Vagina (tissue), 2 donors: ENCODE results near the gene SPPL2C. TPM values are rescaled to one million over a fixed set of nuclear protein-coding genes. Genes with fewer than 3 reads are reported as not detected.

Source experiments
- DNase-seq, 2 donors: peaks; one replicate each; pipeline ENCODE4 v3.0.0-alpha.2; 2017; ENCODE audit errors: extremely low spot score in 2 of 2
- H3K27ac ChIP-seq: fragments of 200-600 bp; sonication (generic); one replicate; pipeline ENCODE4 v1.5.1; 2019
- H3K27me3 ChIP-seq: fragments of 200-600 bp; sonication (generic); one replicate; pipeline ENCODE4 v1.5.1; 2019
- H3K36me3 ChIP-seq, 2 donors: fragments of 200-600 bp; sonication (generic); one replicate each; pipeline ENCODE4 v1.5.1; 2017 to 2019
- H3K4me1 ChIP-seq: fragments of 200-600 bp; sonication (generic); one replicate; pipeline ENCODE4 v1.5.1; 2019
- H3K4me3 ChIP-seq, 2 donors: fragments of 200-600 bp; sonication (generic); 1 replicate in 1 of 2; 2 replicates in 1 of 2; pipeline ENCODE4 v1.5.1; 2016 to 2019
- H3K9me3 ChIP-seq: fragments of 200-600 bp; sonication (generic); one replicate; pipeline ENCODE4 v1.5.1; 2019
- POLR2A ChIP-seq, 2 donors: fragments of 450-650 bp; IDR thresholded peaks; one replicate each; pipeline ENCODE4 v1.6.1; 2017; ENCODE audit warnings: antibody characterized with exemption in 2 of 2, mild to moderate bottlenecking in 2 of 2, moderate library complexity in 2 of 2
- POLR2AphosphoS5 ChIP-seq, 2 donors: sonication (generic); formaldehyde crosslinking; IDR thresholded peaks; one replicate each; pipeline ENCODE4 v1.9.0; 2017; ENCODE audit warnings: antibody characterized with exemption in 2 of 2, mild to moderate bottlenecking in 2 of 2, low read depth in 1 of 2; ENCODE audit not compliant: insufficient read depth in 1 of 2
- intact Hi-C: fragments of 100-400 bp; cut with DNase I; formaldehyde crosslinking; loops from one replicate; pipeline ENCODE4 v1.15.1; 2023
- total RNA-seq: library from RNA; depleted of rRNA; stranded (reverse); fragments of >200 nt; gene quantifications from one replicate; pipeline ENCODE4 v1.2.3, GENCODE V29; 2016
- TF ChIP-seq, protein P1 (sequence below), 3 experiments: fragments of 450-650 bp in 2 of 3; fragments of 200-600 bp in 1 of 3; sonication (generic) in 1 of 3; IDR thresholded peaks; one replicate each; pipeline ENCODE4 v1.5.1; 2017 to 2019; ENCODE audit warnings: antibody characterized with exemption in 3 of 3, mild to moderate bottlenecking in 2 of 3, moderate library complexity in 2 of 3

The SPPL2C gene
- total RNA-seq, 1 donor from 2014 or later, result not detected

DNA sequence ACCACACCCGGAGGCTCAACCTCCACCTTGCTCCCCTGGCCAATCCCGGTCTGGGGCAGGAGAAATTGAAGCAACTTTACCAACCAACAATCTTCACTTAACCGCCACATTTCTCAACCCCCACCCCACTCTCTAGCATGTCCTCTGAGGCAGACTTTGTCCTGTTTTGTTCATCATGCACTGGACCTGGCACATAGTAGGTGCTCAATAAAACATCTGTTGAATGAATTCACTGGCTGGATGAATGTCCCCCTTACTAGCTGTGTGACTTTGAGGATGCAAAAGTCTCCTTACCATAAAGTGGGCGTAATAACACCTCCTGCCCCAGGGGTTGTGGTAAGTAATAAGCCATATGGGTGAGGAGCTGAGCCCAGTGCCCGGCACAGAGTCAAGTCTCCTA lies 5.8 kb downstream of the SPPL2C start:
- Histone ChIP-seq H3K4me1 (no peaks in the 10 kb centered on the region), H3K9me3 (no peaks in the 10 kb centered on the region), H3K27ac (no peak overlapping the region), H3K4me3 (no peak overlapping the region), H3K36me3 (no peaks in the 10 kb centered on the region), H3K27me3 (no peaks in the 10 kb centered on the region)
- TF ChIP-seq, protein P1, sequence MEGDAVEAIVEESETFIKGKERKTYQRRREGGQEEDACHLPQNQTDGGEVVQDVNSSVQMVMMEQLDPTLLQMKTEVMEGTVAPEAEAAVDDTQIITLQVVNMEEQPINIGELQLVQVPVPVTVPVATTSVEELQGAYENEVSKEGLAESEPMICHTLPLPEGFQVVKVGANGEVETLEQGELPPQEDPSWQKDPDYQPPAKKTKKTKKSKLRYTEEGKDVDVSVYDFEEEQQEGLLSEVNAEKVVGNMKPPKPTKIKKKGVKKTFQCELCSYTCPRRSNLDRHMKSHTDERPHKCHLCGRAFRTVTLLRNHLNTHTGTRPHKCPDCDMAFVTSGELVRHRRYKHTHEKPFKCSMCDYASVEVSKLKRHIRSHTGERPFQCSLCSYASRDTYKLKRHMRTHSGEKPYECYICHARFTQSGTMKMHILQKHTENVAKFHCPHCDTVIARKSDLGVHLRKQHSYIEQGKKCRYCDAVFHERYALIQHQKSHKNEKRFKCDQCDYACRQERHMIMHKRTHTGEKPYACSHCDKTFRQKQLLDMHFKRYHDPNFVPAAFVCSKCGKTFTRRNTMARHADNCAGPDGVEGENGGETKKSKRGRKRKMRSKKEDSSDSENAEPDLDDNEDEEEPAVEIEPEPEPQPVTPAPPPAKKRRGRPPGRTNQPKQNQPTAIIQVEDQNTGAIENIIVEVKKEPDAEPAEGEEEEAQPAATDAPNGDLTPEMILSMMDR (IDR thresholded peaks at IDR 0.05), result no peak
- no peak for TF ChIP-seq POLR2AphosphoS5 (IDR thresholded peaks at IDR 0.05; ENCODE audit: insufficient read depth in 1 of 2, low read depth in 1 of 2)
- intact Hi-C loops, result no loop called here
- no peak for DNase-seq

DNA sequence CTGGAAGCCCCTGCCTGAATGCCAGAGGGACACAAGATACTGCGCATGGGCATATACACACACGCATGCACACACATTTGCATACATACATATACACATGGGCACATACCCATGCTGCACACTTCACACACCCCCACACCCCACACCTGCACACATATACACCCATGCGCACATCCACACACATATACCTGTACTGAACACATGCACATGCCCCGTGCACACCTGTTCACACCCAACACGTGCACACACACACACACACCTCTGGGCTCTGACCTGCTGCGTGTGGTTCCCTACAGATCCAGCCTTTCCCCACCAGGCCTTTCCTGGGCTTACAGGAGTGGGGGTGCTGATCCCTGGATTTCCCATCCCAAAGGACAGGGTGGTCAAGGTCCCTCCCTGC lies 6.3 kb downstream of the SPPL2C start:
- intact Hi-C loops, result no loop called here
- Histone ChIP-seq H3K36me3 (no peaks in the 10 kb centered on the region), H3K9me3 (no peaks in the 10 kb centered on the region), H3K27me3 (no peaks in the 10 kb centered on the region), H3K4me3 (no peak overlapping the region), H3K27ac (no peak overlapping the region), H3K4me1 (no peaks in the 10 kb centered on the region)
- DNase-seq, result no peak
- no peak for TF ChIP-seq POLR2AphosphoS5 (IDR thresholded peaks at IDR 0.05; ENCODE audit: insufficient read depth in 1 of 2, low read depth in 1 of 2)
- TF ChIP-seq POLR2A (IDR thresholded peaks at IDR 0.05), result no peak
- TF ChIP-seq, protein P1 (IDR thresholded peaks at IDR 0.05), result no peak

DNA sequence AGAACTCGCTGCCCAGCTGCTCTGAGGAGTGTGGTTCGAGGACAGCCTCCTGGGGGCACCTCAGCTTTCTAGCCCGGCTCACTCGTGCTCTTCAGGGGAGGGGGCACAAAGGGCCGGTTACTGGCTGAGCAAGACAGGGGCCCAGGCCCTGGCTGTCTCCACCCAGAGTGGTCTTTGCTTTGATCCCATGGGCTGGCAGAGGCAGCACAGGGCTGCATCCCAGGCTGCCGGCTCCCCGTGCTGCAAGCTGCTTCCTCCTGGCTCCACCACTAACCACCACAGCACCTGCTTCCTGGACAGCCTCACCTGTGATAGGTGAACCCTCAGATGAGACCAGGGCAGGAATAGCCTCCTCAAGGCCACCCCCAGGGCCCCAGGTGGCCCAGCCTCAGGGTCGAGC lies 6.8 kb downstream of the SPPL2C start:
- no peaks in the 10 kb centered on the region for H3K27me3 ChIP-seq
- no peaks in the 10 kb centered on the region for H3K36me3 ChIP-seq
- H3K27ac ChIP-seq, result no peak overlapping the region
- intact Hi-C loops, result no loop called here
- TF ChIP-seq POLR2AphosphoS5 (IDR thresholded peaks at IDR 0.05; ENCODE audit: insufficient read depth in 1 of 2, low read depth in 1 of 2) (no peak), POLR2A (IDR thresholded peaks at IDR 0.05) (no peak)
- TF ChIP-seq, protein P1 (IDR thresholded peaks at IDR 0.05), result no peak
- no peaks in the 10 kb centered on the region for H3K9me3 ChIP-seq
- H3K4me1 ChIP-seq, result no peaks in the 10 kb centered on the region
- DNase-seq, result no peak
- H3K4me3 ChIP-seq, result no peak overlapping the region

DNA sequence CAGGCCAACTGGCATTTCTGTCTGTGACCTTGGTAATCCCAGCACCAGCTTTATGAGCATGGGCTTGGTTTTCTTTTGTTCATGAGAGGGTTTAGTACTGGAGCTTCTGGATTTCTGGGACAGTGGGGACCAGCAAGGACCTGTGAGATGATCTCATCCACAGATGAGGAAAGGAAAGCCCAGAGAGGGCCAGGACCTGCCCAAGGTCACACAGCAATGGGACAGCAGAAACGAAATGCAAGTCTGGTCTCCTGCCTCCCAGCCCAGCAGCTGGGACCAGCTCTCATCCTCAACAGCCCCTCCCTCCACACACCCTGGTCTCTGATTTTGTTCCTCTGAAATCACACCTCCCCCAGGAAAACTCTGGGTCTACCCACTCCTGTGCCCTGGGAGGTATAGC lies 7.2 kb downstream of the SPPL2C start:
- TF ChIP-seq POLR2A (IDR thresholded peaks at IDR 0.05), result no peak
- no peak for TF ChIP-seq POLR2AphosphoS5 (IDR thresholded peaks at IDR 0.05; ENCODE audit: insufficient read depth in 1 of 2, low read depth in 1 of 2)
- TF ChIP-seq, protein P1 (IDR thresholded peaks at IDR 0.05), result no peak
- no peaks in the 10 kb centered on the region for H3K4me1 ChIP-seq
- H3K27ac ChIP-seq, result no peak overlapping the region
- H3K36me3 ChIP-seq, result no peaks in the 10 kb centered on the region
- no peak for DNase-seq
- no peak overlapping the region for H3K4me3 ChIP-seq
- intact Hi-C loops, result no loop called here
- no peaks in the 10 kb centered on the region for H3K27me3 ChIP-seq
- no peaks in the 10 kb centered on the region for H3K9me3 ChIP-seq

DNA sequence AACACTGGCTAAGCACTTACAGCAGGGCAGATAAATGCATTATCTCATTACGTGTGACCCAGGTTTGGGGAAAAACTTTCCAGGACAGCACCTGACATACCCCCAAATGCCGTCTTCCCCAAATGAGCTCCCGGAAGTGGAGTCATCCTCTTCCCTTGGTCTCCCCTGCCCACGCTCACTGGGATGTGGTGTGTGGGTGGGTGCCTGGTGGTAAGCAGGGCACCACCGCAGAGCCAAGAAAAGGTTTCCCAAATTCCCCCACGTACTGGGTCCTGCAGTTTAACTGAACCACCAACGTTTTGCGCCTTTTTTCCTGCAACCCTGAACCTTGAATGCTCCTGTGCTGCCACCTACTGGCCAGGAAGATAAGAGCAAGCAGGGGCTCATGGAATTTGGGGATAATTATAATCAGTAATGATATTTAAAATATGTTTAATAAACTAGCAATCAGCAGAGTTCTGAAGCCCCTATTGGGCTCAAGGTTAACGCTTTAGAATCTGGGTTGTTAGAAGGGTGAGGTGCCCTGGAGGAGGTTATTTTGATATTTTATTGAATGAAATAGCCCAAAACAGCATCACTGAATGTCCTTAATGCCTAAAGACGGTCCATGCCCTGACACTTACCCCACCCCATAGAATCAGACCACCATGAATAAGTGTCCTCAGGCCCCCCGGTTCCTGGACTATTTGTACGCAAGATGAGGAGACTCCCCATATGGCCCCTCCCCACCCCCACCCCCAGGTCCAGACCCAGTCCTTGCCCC lies 8.0 kb downstream of the SPPL2C start:
- Histone ChIP-seq H3K9me3 (no peaks in the 10 kb centered on the region), H3K27ac (no peak overlapping the region), H3K4me1 (no peaks in the 10 kb centered on the region), H3K36me3 (no peaks in the 10 kb centered on the region), H3K27me3 (no peaks in the 10 kb centered on the region), H3K4me3 (no peak overlapping the region)
- intact Hi-C loops, result no loop called here
- DNase-seq, result no peak
- no peak for TF ChIP-seq POLR2A (IDR thresholded peaks at IDR 0.05)
- TF ChIP-seq, protein P1 (IDR thresholded peaks at IDR 0.05), result peak; percentile 61 to 71 (median 70)
